Measurements from ENCODE around the gene CCDC71L.

CCDC71L gene

GRCh38 chr7:106641416-106641815 lies 19.5 kb downstream of the CCDC71L start:
- Histone ChIP-seq H3K4me3 (ENCODE audit: low read depth in 1 of 2, low read length in 2 of 2) (no peak overlapping the region), H3K9ac (ENCODE audit: low read depth in 1 of 2, low read length in 2 of 2) (no peak overlapping the region), H3K27me3 (ENCODE audit: control insufficient read depth in 1 of 2, insufficient read depth in 2 of 2, low read length in 2 of 2) (no peaks in the 10 kb centered on the region), H3K4me1 (ENCODE audit: control insufficient read depth in 1 of 2, insufficient read depth in 2 of 2, low read length in 2 of 2) (no peaks in the 10 kb centered on the region), H3K9me3 (ENCODE audit: control insufficient read depth in 1 of 2, low read length in 2 of 2) (no peaks in the 10 kb centered on the region), H3K36me3 (ENCODE audit: control insufficient read depth in 1 of 2, insufficient read depth in 2 of 2, low read length in 2 of 2) (no peaks in the 10 kb centered on the region), H3K27ac (ENCODE audit: low read depth, low read length) (no peak overlapping the region)

- no peak overlapping the region for H3K27ac ChIP-seq (ENCODE audit: low read depth, low read length)
- no peak overlapping the region for H3K9ac ChIP-seq (ENCODE audit: low read depth in 1 of 2, low read length in 2 of 2)
- no peaks in the 10 kb centered on the region for H3K4me1 ChIP-seq (ENCODE audit: control insufficient read depth in 1 of 2, insufficient read depth in 2 of 2, low read length in 2 of 2)
- no peaks in the 10 kb centered on the region for H3K36me3 ChIP-seq (ENCODE audit: control insufficient read depth in 1 of 2, insufficient read depth in 2 of 2, low read length in 2 of 2)
- H3K27me3 ChIP-seq (ENCODE audit: control insufficient read depth in 1 of 2, insufficient read depth in 2 of 2, low read length in 2 of 2) = no peaks in the 10 kb centered on the region
- no peak overlapping the region for H3K4me3 ChIP-seq (ENCODE audit: low read depth in 1 of 2, low read length in 2 of 2)
- no peaks in the 10 kb centered on the region for H3K9me3 ChIP-seq (ENCODE audit: control insufficient read depth in 1 of 2, low read length in 2 of 2)
These were observed 20.4 kb downstream of the CCDC71L start for GRCh38 chr7:106640368-106641141.

GRCh38 chr7:106639476-106640334 lies 21.3 kb downstream of the CCDC71L start:
- H3K36me3 ChIP-seq (ENCODE audit: control insufficient read depth in 1 of 2, insufficient read depth in 2 of 2, low read length in 2 of 2) = no peaks in the 10 kb centered on the region
- H3K27me3 ChIP-seq (ENCODE audit: control insufficient read depth in 1 of 2, insufficient read depth in 2 of 2, low read length in 2 of 2) = no peaks in the 10 kb centered on the region
- no peak overlapping the region for H3K9ac ChIP-seq (ENCODE audit: low read depth in 1 of 2, low read length in 2 of 2)
- H3K27ac ChIP-seq (ENCODE audit: low read depth, low read length) = no peak overlapping the region
- H3K4me3 ChIP-seq (ENCODE audit: low read depth in 1 of 2, low read length in 2 of 2) = no peak overlapping the region
- H3K4me1 ChIP-seq (ENCODE audit: control insufficient read depth in 1 of 2, insufficient read depth in 2 of 2, low read length in 2 of 2) = no peaks in the 10 kb centered on the region
- H3K9me3 ChIP-seq (ENCODE audit: control insufficient read depth in 1 of 2, low read length in 2 of 2) = no peaks in the 10 kb centered on the region

GRCh38 chr7:106635411-106635810 lies 25.5 kb downstream of the CCDC71L start:
- no peaks in the 10 kb centered on the region for H3K9me3 ChIP-seq (ENCODE audit: control insufficient read depth in 1 of 2, low read length in 2 of 2)
- no peaks in the 10 kb centered on the region for H3K27me3 ChIP-seq (ENCODE audit: control insufficient read depth in 1 of 2, insufficient read depth in 2 of 2, low read length in 2 of 2)
- H3K9ac ChIP-seq (ENCODE audit: low read depth in 1 of 2, low read length in 2 of 2) = no peak overlapping the region
- no peaks in the 10 kb centered on the region for H3K4me1 ChIP-seq (ENCODE audit: control insufficient read depth in 1 of 2, insufficient read depth in 2 of 2, low read length in 2 of 2)
- H3K36me3 ChIP-seq (ENCODE audit: control insufficient read depth in 1 of 2, insufficient read depth in 2 of 2, low read length in 2 of 2) = no peaks in the 10 kb centered on the region
- no peak overlapping the region for H3K27ac ChIP-seq (ENCODE audit: low read depth, low read length)
- no peak overlapping the region for H3K4me3 ChIP-seq (ENCODE audit: low read depth in 1 of 2, low read length in 2 of 2)

- no peak overlapping the region for H3K27ac ChIP-seq (ENCODE audit: low read depth, low read length)
- no peak overlapping the region for H3K9ac ChIP-seq (ENCODE audit: low read depth in 1 of 2, low read length in 2 of 2)
- H3K36me3 ChIP-seq (ENCODE audit: control insufficient read depth in 1 of 2, insufficient read depth in 2 of 2, low read length in 2 of 2) = no peaks in the 10 kb centered on the region
- no peaks in the 10 kb centered on the region for H3K4me1 ChIP-seq (ENCODE audit: control insufficient read depth in 1 of 2, insufficient read depth in 2 of 2, low read length in 2 of 2)
- H3K4me3 ChIP-seq (ENCODE audit: low read depth in 1 of 2, low read length in 2 of 2) = no peak overlapping the region
- H3K9me3 ChIP-seq (ENCODE audit: control insufficient read depth in 1 of 2, low read length in 2 of 2) = no peaks in the 10 kb centered on the region
- peaks cover 0 to 4% of the 10 kb centered on the region in 2 donors for H3K27me3 ChIP-seq (ENCODE audit: control insufficient read depth in 1 of 2, insufficient read depth in 2 of 2, low read length in 2 of 2)
These were observed 26.0 kb downstream of the CCDC71L start for GRCh38 chr7:106634958-106635357.

- H3K9me3 ChIP-seq (ENCODE audit: control insufficient read depth in 1 of 2, low read length in 2 of 2) = no peaks in the 10 kb centered on the region
- H3K4me1 ChIP-seq (ENCODE audit: control insufficient read depth in 1 of 2, insufficient read depth in 2 of 2, low read length in 2 of 2) = peaks cover 9 to 19% of the 10 kb centered on the region in 2 donors
- H3K9ac ChIP-seq (ENCODE audit: low read depth in 1 of 2, low read length in 2 of 2) = no peak overlapping the region
- H3K36me3 ChIP-seq (ENCODE audit: control insufficient read depth in 1 of 2, insufficient read depth in 2 of 2, low read length in 2 of 2) = no peaks in the 10 kb centered on the region
- peaks cover 0 to 5% of the 10 kb centered on the region in 2 donors for H3K27me3 ChIP-seq (ENCODE audit: control insufficient read depth in 1 of 2, insufficient read depth in 2 of 2, low read length in 2 of 2)
- H3K4me3 ChIP-seq (ENCODE audit: low read depth in 1 of 2, low read length in 2 of 2) = no peak overlapping the region
- H3K27ac ChIP-seq (ENCODE audit: low read depth, low read length) = no peak overlapping the region
These were observed 30.3 kb downstream of the CCDC71L start for GRCh38 chr7:106630648-106631047.

GRCh38 chr7:106629516-106629915 lies 31.4 kb downstream of the CCDC71L start:
- H3K36me3 ChIP-seq (ENCODE audit: control insufficient read depth in 1 of 2, insufficient read depth in 2 of 2, low read length in 2 of 2) = no peaks in the 10 kb centered on the region
- H3K27ac ChIP-seq (ENCODE audit: low read depth, low read length) = no peak overlapping the region
- no peaks in the 10 kb centered on the region for H3K9me3 ChIP-seq (ENCODE audit: control insufficient read depth in 1 of 2, low read length in 2 of 2)
- H3K4me3 ChIP-seq (ENCODE audit: low read depth in 1 of 2, low read length in 2 of 2) = no peak overlapping the region
- H3K9ac ChIP-seq (ENCODE audit: low read depth in 1 of 2, low read length in 2 of 2) = no peak overlapping the region
- peaks cover 0 to 5% of the 10 kb centered on the region in 2 donors for H3K27me3 ChIP-seq (ENCODE audit: control insufficient read depth in 1 of 2, insufficient read depth in 2 of 2, low read length in 2 of 2)
- H3K4me1 ChIP-seq (ENCODE audit: control insufficient read depth in 1 of 2, insufficient read depth in 2 of 2, low read length in 2 of 2) = peaks cover 11 to 25% of the 10 kb centered on the region in 2 donors

- no peak overlapping the region for H3K9ac ChIP-seq (ENCODE audit: low read depth in 1 of 2, low read length in 2 of 2)
- H3K4me3 ChIP-seq (ENCODE audit: low read depth in 1 of 2, low read length in 2 of 2) = no peak overlapping the region
- no peak overlapping the region for H3K27ac ChIP-seq (ENCODE audit: low read depth, low read length)
These were observed 34.4 kb downstream of the CCDC71L start for GRCh38 chr7:106626376-106627164.

GRCh38 chr7:106625678-106626301 lies 35.2 kb downstream of the CCDC71L start:
- no peak overlapping the region for H3K9ac ChIP-seq (ENCODE audit: low read depth in 1 of 2, low read length in 2 of 2)
- H3K27ac ChIP-seq (ENCODE audit: low read depth, low read length) = no peak overlapping the region

More at GRCh38 chr7:106626376-106627164, 34.4 kb downstream of the CCDC71L start:
- H3K27me3 ChIP-seq (ENCODE audit: control insufficient read depth in 1 of 2, insufficient read depth in 2 of 2, low read length in 2 of 2) = peaks cover 0 to 5% of the 10 kb centered on the region in 2 donors
- peaks cover 6% of the 10 kb centered on the region in 2 donors for H3K9me3 ChIP-seq (ENCODE audit: control insufficient read depth in 1 of 2, low read length in 2 of 2)
- H3K36me3 ChIP-seq (ENCODE audit: control insufficient read depth in 1 of 2, insufficient read depth in 2 of 2, low read length in 2 of 2) = no peaks in the 10 kb centered on the region
- H3K4me1 ChIP-seq (ENCODE audit: control insufficient read depth in 1 of 2, insufficient read depth in 2 of 2, low read length in 2 of 2) = peaks cover 11 to 25% of the 10 kb centered on the region in 2 donors

More at GRCh38 chr7:106625678-106626301, 35.2 kb downstream of the CCDC71L start:
- Histone ChIP-seq H3K4me3 (ENCODE audit: low read depth in 1 of 2, low read length in 2 of 2) (no peak overlapping the region), H3K4me1 (ENCODE audit: control insufficient read depth in 1 of 2, insufficient read depth in 2 of 2, low read length in 2 of 2) (peaks cover 11 to 25% of the 10 kb centered on the region in 2 donors), H3K9me3 (ENCODE audit: control insufficient read depth in 1 of 2, low read length in 2 of 2) (peaks cover 6 to 12% of the 10 kb centered on the region in 2 donors), H3K27me3 (ENCODE audit: control insufficient read depth in 1 of 2, insufficient read depth in 2 of 2, low read length in 2 of 2) (peaks cover 0 to 5% of the 10 kb centered on the region in 2 donors), H3K36me3 (ENCODE audit: control insufficient read depth in 1 of 2, insufficient read depth in 2 of 2, low read length in 2 of 2) (no peaks in the 10 kb centered on the region)

Data from duodenal mucosa (tissue), 2 donors.